SJSA1 (cell line): ENCODE measurements around the gene C12orf60. TPM values are rescaled to one million over a fixed set of nuclear protein-coding genes. Genes with fewer than 3 reads are reported as not detected.

Source experiments
- DNase-seq, 2 experiments: peaks; one replicate each; pipeline ENCODE4 v3.0.0-alpha.2; 2015 to 2020; ENCODE audit warnings: low spot score in 2 of 2, low read depth in 1 of 2
- H3K27ac ChIP-seq: fragments of 250-450 bp; sonication (Bioruptor Pico); 2 replicates; pipeline ENCODE4 v1.5.1; 2020; ENCODE audit warnings: mild to moderate bottlenecking, moderate library complexity
- H3K27me3 ChIP-seq: fragments of 250-450 bp; sonication (Bioruptor Pico); replicated peaks from 2 replicates; pipeline ENCODE4 v1.5.1; 2020; ENCODE audit warnings: mild to moderate bottlenecking, moderate library complexity
- H3K36me3 ChIP-seq: fragments of 250-450 bp; sonication (Bioruptor Pico); 2 replicates; pipeline ENCODE4 v1.5.1; 2020; ENCODE audit warnings: mild to moderate bottlenecking
- H3K4me1 ChIP-seq: fragments of 250-450 bp; sonication (Bioruptor Pico); replicated peaks from 2 replicates; pipeline ENCODE4 v1.6.1; 2021; ENCODE audit warnings: mild to moderate bottlenecking
- H3K4me3 ChIP-seq: fragments of 250-450 bp; sonication (Bioruptor Pico); 2 replicates; pipeline ENCODE4 v1.5.1; 2020; ENCODE audit warnings: mild to moderate bottlenecking
- H3K9me3 ChIP-seq: fragments of 250-450 bp; sonication (Bioruptor Pico); replicated peaks from 2 replicates; pipeline ENCODE4 v1.5.1; 2020; ENCODE audit warnings: mild to moderate bottlenecking
- total RNA-seq: library from RNA; depleted of rRNA; stranded (reverse); fragments of >200 nt; shearing (Covaris generic); gene quantifications from 2 replicates; pipeline ENCODE4 v1.2.3, GENCODE V29; 2014

Gene C12orf60
- total RNA-seq, 1 experiment from 2014 or later = 1.4 TPM

DNA sequence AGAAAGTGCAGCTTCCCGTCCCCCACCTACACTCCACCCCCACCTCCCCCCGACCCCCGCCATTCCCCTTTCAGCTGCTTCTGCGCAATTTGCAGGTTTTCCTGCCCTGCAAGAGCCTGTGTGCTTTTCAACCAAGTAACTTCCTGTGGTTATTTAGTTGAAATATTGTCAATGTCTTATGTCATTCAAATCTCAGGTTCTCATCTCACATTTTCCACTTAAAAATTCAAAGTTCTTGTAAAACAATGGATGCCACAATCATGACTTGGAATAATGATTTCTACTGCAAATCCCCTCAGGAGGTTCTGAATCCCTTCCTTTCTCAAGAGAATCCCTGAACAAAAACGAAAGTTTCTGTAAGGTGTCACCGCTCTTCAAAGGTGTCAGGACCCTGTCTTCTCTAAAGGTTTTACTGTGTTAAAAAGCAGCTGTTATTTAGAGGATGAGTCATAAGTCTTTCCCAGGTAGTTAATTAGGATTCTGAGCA, 31.8 kb upstream of the C12orf60 start:
- no peaks in the 10 kb centered on the region for H3K27me3 ChIP-seq
- H3K9me3 ChIP-seq = no peaks in the 10 kb centered on the region
- peak in 1 of 2 experiments; percentile 12 for DNase-seq
- H3K4me1 ChIP-seq = peaks cover 19% of the 10 kb centered on the region
- peaks cover 8% of the 10 kb centered on the region for H3K36me3 ChIP-seq
- H3K4me3 ChIP-seq = no peak overlapping the region
- H3K27ac ChIP-seq = peak overlapping the region; percentile 24; the same call in 1 of the 2 replicates

DNA sequence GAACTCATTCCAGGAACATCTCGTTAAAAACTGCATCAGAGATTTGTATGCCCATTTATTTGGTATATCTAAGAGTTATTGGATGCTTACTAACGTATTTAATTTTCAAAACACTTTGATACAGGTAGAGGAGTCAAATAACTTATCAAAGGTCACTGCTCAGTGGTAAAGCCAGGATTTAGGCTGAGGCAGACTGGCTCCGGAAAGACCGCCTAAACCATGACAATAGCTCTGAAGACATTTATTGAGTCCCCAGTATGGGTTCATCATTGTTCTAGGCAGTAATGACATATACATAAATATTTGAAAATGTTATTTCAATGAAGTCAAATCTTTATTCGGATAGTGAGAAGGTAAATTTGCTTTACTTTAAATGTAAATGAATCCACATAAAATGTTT, 30.5 kb upstream of the C12orf60 start:
- peaks cover 3% of the 10 kb centered on the region; the same call in 1 of the 2 replicates for H3K36me3 ChIP-seq
- DNase-seq = no peak
- H3K4me3 ChIP-seq = no peak overlapping the region
- no peaks in the 10 kb centered on the region for H3K27me3 ChIP-seq
- no peak overlapping the region for H3K27ac ChIP-seq
- H3K9me3 ChIP-seq = no peaks in the 10 kb centered on the region
- peaks cover 25% of the 10 kb centered on the region for H3K4me1 ChIP-seq

DNA sequence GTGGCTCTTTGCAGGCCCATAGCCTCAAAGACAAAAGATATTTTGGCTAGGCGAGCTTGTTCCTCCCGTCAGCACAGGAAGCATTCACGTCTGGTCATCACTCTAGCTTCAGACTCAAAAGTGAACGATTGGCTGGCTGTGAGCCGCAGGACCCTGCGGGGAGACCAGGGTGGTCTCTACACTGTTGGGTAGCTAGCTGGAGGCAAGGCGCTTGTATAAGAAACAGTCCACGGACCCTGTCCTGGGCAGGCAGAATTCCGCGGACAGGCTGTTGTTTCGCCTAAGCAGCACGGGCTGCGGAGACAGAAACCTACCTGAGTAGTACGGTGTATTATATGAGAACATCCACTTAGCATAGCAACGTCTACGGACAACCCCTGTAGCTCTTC, 29.8 kb upstream of the C12orf60 start:
- Histone ChIP-seq H3K4me3 (peak overlapping the region; percentile 56), H3K36me3 (peaks cover 1% of the 10 kb centered on the region; the same call in 1 of the 2 replicates), H3K9me3 (no peaks in the 10 kb centered on the region), H3K27me3 (no peaks in the 10 kb centered on the region), H3K4me1 (peaks cover 24% of the 10 kb centered on the region), H3K27ac (no peak overlapping the region)
- DNase-seq = no peak

DNA sequence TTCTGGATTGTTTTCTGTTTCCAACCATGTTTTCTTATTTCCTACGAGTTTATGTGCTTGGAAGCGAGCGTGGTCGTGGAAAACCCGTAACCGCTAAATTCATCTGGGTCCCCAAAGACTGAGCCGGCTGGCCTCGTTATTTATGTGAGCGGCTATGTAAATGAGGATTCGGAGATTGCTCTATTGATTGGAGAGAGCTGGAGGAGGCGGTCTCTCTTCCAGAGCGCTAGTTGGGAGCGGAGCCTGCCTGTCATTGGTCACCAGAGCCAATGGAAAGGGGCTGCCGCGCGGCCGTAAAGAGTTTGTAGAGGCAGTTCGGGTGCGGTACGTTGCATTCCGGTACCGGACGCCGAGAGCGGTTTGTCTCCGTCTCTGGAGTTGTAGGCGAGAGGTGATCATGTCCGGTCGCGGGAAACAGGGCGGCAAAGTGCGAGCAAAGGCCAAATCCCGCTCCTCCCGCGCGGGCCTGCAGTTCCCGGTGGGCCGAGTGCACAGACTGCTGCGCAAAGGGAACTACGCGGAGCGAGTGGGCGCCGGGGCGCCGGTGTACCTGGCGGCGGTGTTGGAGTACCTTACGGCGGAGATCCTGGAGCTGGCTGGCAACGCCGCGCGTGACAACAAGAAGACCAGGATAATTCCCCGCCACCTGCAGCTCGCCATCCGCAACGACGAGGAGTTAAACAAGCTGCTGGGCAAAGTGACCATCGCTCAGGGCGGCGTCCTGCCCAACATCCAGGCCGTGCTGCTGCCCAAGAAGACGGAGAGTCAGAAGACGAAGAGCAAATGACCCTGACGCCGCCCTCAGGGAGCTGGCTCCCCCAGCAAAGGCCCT, 29.2 kb upstream of the C12orf60 start:
- peaks cover 18% of the 10 kb centered on the region for H3K4me1 ChIP-seq
- H3K36me3 ChIP-seq = no peaks in the 10 kb centered on the region
- H3K27me3 ChIP-seq = no peaks in the 10 kb centered on the region
- peak overlapping the region; percentile 49 for H3K27ac ChIP-seq
- peak; percentile 74 to 80 for DNase-seq
- H3K4me3 ChIP-seq = peak overlapping the region; percentile 56
- no peaks in the 10 kb centered on the region for H3K9me3 ChIP-seq

DNA sequence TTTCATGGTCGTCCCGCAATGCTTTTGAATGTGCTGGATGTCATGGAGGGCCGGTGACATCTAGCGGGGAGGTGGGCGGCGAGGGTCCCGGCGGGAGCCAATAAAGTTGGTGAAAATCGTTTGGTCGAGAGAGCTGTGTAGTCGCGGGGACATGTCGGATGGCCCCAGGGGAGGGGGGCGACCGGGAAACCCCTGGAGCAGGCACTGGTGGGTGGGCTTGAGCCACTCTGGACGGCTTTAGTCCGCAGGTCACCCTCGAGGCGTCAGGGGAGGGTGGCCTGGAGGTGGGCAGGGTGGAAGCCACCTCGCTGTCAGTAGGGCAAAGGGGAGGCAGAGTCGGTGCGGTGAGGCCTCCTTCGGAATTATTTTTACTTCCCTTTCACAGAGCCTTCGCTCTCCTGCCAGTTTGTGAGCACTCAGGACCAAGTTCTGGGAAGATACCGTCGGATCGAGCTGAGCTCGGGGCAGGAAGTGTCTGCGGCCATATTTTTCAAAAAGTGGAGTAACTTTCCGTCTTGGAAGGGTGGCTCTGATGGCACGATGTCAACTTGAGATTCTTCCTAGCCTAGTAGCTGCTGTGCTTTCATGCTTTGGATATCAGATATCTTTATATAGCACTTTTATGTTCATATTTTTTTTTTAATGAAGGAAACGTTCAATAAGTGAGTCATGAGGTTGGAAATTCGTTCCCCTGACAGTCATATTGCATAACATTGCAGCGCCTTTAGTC, 28.4 kb upstream of the C12orf60 start:
- Histone ChIP-seq H3K4me1 (peaks cover 14% of the 10 kb centered on the region), H3K4me3 (peak overlapping the region; percentile 56), H3K27me3 (no peaks in the 10 kb centered on the region), H3K36me3 (no peaks in the 10 kb centered on the region), H3K9me3 (no peaks in the 10 kb centered on the region), H3K27ac (peak overlapping the region; percentile 49)
- peak in 1 of 2 experiments; percentile 37 for DNase-seq

DNA sequence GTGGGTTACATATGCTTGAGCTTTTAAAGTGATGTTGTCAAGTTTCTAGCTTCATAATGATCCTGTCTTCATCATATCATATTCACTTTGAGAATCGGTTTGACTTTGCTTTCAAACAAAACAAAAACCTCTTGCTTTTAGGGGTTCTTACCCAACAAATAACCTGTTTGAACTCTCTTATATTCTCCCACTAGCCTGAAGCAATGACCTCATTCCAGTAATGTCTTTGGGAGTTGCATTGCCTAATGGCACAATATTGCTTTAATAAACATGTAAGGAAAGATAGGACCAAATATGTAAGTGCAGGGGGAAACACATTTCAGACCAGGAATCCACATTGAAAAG, 27.9 kb upstream of the C12orf60 start:
- no peak for DNase-seq
- H3K27me3 ChIP-seq = no peaks in the 10 kb centered on the region

DNA sequence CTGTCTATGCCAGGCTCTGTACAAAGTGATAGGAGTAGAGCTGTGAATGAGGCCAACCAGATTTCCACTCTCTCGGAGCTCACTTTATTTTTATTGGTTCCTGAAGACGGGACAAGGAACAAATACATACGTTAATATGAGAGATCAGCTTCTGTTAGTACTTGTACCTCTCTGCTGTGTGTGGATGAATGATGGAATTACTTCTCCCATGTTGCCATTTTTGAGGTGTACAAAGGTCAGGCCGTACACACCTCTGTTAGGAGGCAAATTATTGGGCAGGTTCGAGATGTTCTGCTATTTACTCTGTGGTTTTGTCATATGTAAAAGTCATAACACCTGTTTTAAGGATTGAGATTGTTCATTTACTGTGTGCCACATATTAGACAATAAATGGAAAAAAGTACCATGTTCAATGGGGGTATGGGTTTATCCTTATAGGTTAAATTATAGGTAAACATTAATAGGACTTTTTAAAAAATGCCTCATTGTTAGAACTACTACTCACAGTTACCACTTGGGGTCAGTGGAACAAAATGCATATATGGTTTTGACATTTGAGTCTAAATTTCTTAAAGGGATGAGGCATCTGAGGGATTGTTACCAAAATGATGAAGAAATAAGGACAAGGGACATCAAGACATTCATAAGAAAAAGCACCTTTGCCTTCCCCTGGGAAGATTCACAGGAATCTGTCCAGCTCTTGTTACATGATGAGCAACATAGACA, 27.1 kb upstream of the C12orf60 start:
- Histone ChIP-seq H3K4me3 (no peak overlapping the region), H3K27me3 (no peaks in the 10 kb centered on the region), H3K36me3 (no peaks in the 10 kb centered on the region), H3K9me3 (no peaks in the 10 kb centered on the region), H3K27ac (no peak overlapping the region), H3K4me1 (peaks cover 14% of the 10 kb centered on the region)
- no peak for DNase-seq

More for the DNA sequence above, 27.9 kb upstream of the C12orf60 start:
- peak overlapping the region; percentile 49 for H3K27ac ChIP-seq
- no peaks in the 10 kb centered on the region for H3K9me3 ChIP-seq
- H3K36me3 ChIP-seq = no peaks in the 10 kb centered on the region
- peak overlapping the region; percentile 56 for H3K4me3 ChIP-seq
- H3K4me1 ChIP-seq = peaks cover 14% of the 10 kb centered on the region

DNA sequence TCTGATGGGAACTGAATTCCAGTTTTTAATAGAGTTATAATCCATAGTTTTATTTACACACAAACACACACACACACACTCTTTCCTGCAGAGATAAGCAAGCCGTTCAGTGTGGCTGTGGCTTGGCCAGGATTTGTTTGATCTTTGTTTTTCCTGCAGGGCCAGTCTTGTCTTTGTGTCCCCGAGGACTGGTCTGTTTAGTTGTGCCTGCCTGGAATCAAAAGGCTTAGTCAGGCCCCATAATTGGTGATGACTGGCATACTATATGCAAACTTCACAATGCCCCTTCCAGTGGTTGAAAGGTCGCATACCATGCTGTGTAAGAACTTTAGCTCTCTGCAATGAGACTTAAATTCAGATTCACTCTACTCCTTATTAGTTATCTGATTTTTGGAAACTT, 26.2 kb upstream of the C12orf60 start:
- H3K27me3 ChIP-seq = no peaks in the 10 kb centered on the region
- no peaks in the 10 kb centered on the region for H3K36me3 ChIP-seq
- peaks cover 9% of the 10 kb centered on the region for H3K4me1 ChIP-seq
- H3K4me3 ChIP-seq = no peak overlapping the region
- H3K9me3 ChIP-seq = no peaks in the 10 kb centered on the region
- DNase-seq = peak in 1 of 2 experiments; percentile 12
- no peak overlapping the region for H3K27ac ChIP-seq

DNA sequence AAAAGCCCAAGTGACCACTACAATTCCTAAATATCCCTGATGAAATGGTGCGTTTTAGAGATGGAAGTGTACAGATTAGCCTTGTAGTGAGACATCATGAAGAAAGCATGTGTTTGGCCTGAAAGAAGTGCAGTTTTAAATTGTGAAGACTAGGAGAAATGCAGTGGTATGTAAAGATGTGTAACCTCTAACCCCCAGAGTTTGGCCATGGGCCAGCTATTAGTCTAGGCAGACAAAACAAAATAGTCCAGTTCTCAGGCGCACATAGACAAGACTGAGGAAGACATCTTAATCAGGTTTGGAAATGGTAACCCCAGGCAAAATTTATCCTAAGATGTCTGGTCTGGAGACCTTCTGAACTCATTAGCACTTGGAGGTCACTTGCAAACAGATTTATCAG, 23.6 kb upstream of the C12orf60 start:
- Histone ChIP-seq H3K9me3 (no peaks in the 10 kb centered on the region), H3K4me3 (no peak overlapping the region), H3K27ac (no peak overlapping the region), H3K36me3 (peaks cover 8% of the 10 kb centered on the region), H3K27me3 (no peaks in the 10 kb centered on the region), H3K4me1 (peaks cover 9% of the 10 kb centered on the region)
- no peak for DNase-seq

DNA sequence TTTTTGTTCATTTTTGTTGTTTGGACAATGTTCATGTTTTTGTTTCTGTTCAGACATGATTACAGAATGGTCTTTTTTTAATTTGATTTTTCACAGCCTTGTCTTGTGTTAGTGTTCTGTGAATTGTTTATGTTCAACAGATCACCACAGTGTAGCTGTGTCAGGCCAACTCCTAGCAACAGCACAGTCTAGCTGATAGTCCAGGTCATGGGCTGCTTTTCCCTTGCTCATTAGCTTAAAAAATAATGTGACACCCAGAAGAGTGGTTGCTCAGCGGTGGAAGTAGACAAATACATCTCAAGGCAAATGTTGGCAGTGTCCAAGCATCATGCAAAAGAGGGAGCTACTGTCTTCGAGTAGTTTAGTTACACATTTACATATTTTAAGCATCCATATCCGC, 22.6 kb upstream of the C12orf60 start:
- H3K4me3 ChIP-seq = no peak overlapping the region
- H3K27me3 ChIP-seq = no peaks in the 10 kb centered on the region
- no peak for DNase-seq
- peaks cover 6% of the 10 kb centered on the region for H3K4me1 ChIP-seq
- H3K9me3 ChIP-seq = no peaks in the 10 kb centered on the region
- no peak overlapping the region for H3K27ac ChIP-seq
- H3K36me3 ChIP-seq = peaks cover 18% of the 10 kb centered on the region

DNA sequence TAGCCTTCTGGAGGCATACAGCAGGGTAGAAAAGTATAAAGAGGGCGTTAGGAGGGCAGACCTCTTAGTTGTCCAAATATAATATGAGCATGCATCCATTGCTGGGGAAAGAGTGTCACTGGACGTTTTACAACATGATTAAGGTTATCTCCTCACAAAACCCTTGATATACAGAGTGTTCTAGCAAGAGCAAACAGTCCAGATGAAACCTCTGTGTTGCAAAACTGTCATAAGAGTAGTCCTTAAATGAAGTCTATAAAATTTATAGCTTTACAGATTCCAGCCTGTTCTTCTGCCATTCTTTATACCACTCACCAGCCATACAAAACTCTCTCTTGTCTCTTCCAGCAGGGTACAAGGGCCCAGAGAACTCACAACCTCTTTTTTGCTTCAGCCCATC, 21.9 kb upstream of the C12orf60 start:
- Histone ChIP-seq H3K4me1 (peaks cover 6% of the 10 kb centered on the region), H3K27me3 (no peaks in the 10 kb centered on the region), H3K4me3 (no peak overlapping the region), H3K36me3 (peaks cover 23% of the 10 kb centered on the region), H3K27ac (no peak overlapping the region), H3K9me3 (no peaks in the 10 kb centered on the region)
- DNase-seq = no peak

DNA sequence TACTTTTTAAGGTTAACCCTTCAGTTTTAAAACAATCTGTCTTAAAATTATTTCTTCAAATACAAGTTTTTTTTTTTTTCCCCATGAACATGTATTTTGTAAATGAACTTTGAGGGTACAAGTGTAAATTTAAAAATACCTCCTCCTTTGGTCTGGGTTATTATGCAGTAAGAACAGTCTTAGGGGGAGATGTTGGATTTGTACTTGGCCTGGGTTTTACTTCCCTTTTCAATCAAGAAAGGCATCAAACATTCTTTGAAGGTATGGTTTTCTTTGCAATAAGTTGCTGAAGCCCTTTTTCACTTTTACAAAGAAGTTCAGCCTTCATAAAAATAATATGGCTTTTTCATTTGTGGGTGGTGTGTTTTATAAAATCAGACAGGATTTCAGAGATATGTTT, 20.7 kb upstream of the C12orf60 start:
- Histone ChIP-seq H3K4me3 (no peak overlapping the region), H3K9me3 (no peaks in the 10 kb centered on the region), H3K36me3 (peaks cover 35% of the 10 kb centered on the region), H3K27ac (no peak overlapping the region), H3K27me3 (no peaks in the 10 kb centered on the region), H3K4me1 (no peaks in the 10 kb centered on the region)
- no peak for DNase-seq

DNA sequence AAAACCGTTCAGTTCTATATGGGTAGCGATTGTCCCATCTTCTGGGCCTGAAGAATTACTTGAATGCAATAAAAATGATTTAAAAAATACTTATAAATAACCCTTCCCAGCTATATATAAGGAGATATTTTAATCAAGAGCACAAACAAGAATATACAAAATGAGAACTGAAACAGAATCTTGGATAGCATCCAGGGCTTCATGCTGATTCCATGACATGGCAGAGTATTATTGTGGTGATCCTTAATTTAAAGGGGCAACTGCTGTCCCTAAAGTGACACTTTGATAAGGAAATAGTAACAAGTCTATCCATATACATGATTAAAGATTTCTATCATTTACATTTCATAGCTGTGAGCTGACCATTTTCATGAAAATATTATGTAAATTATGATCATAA, 19.0 kb upstream of the C12orf60 start:
- Histone ChIP-seq H3K27me3 (no peaks in the 10 kb centered on the region), H3K9me3 (no peaks in the 10 kb centered on the region), H3K36me3 (peaks cover 52% of the 10 kb centered on the region), H3K27ac (no peak overlapping the region), H3K4me1 (no peaks in the 10 kb centered on the region), H3K4me3 (no peak overlapping the region)
- DNase-seq = no peak
